Stimulated activated naive CD4-positive, alpha-beta T cell treated with Interleukin-2 at 50 U/mL for 16 hours (primary cell): ENCODE data around the gene GPR87.

Source experiments
- DNase-seq: peaks from one replicate; lab custom pipeline; 2025; lab: John Stamatoyannopoulos, UW

The GPR87 gene

GRCh38 chr3:151316267-151316991 is at the start of gene GPR87:
GPR87 (minus strand) TSS chr3:151316820; CDS start chr3:151300100, 16,720 bp downstream.
- DNase-seq: peak; percentile 23

- no peak for DNase-seq
These were observed 46.1 kb upstream of the GPR87 start for GRCh38 chr3:151362751-151363174.

GRCh38 chr3:151357463-151357850 is 40.8 kb upstream of the GPR87 start:
- DNase-seq: no peak

- no peak for DNase-seq
These were observed 40.3 kb upstream of the GPR87 start for GRCh38 chr3:151356794-151357462.

GRCh38 chr3:151351648-151352047 is 35.0 kb upstream of the GPR87 start:
- no peak for DNase-seq

GRCh38 chr3:151351219-151351618 is 34.6 kb upstream of the GPR87 start:
- DNase-seq: no peak

GRCh38 chr3:151350656-151351055 is 34.0 kb upstream of the GPR87 start:
- DNase-seq: no peak

- no peak for DNase-seq
These were observed 30.8 kb upstream of the GPR87 start for GRCh38 chr3:151347432-151347831.

GRCh38 chr3:151346292-151346691 is 29.7 kb upstream of the GPR87 start:
- no peak for DNase-seq

- DNase-seq: no peak
These were observed 29.2 kb upstream of the GPR87 start for GRCh38 chr3:151345859-151346258.

GRCh38 chr3:151331696-151332095 is 15.1 kb upstream of the GPR87 start:
- no peak for DNase-seq

GRCh38 chr3:151330899-151331298 is 14.3 kb upstream of the GPR87 start:
- no peak for DNase-seq

GRCh38 chr3:151330379-151330778 is 13.8 kb upstream of the GPR87 start:
- DNase-seq: no peak

- no peak for DNase-seq
These were observed 12.7 kb upstream of the GPR87 start, which contains the start of gene P2RY13 for GRCh38 chr3:151329363-151329762. P2RY13 (minus strand) TSS chr3:151329549; CDS start chr3:151329528, 21 bp downstream.

- DNase-seq: no peak
These were observed 11.8 kb upstream of the GPR87 start for GRCh38 chr3:151328298-151328995.

GRCh38 chr3:151327571-151328198 is 11.1 kb upstream of the GPR87 start:
- no peak for DNase-seq

GRCh38 chr3:151322511-151322910 is 5.9 kb upstream of the GPR87 start:
- DNase-seq: no peak

- no peak for DNase-seq
These were observed 4.9 kb upstream of the GPR87 start for GRCh38 chr3:151321526-151321925.

- no peak for DNase-seq
These were observed 3.5 kb upstream of the GPR87 start for GRCh38 chr3:151320131-151320530.

- no peak for DNase-seq
These were observed 3.0 kb upstream of the GPR87 start for GRCh38 chr3:151319628-151320027.

GRCh38 chr3:151318991-151319390 is 2.4 kb upstream of the GPR87 start:
- no peak for DNase-seq

GRCh38 chr3:151318313-151318712 is 1.7 kb upstream of the GPR87 start:
- DNase-seq: no peak
